Thoracic aorta (tissue), 2 donors: ENCODE measurements around the gene C2orf15. TPM values are rescaled to one million over a fixed set of nuclear protein-coding genes. Genes with fewer than 3 reads are reported as not detected.
"Not testable (repeated sequence)": the region's sequence is repeated elsewhere in the genome, so short reads cannot be mapped to it uniquely, and the experiment has no call there.

Source experiments
- ATAC-seq: fragments of 150-250 bp; one replicate; pipeline ENCODE4 v1.8.0; 2017; ENCODE audit warnings: low read depth; ENCODE audit not compliant: insufficient number of reproducible peaks, low FRiP score
- DNase-seq: peaks from one replicate; pipeline ENCODE4 v3.0.0-alpha.2; 2020; ENCODE audit warnings: low spot score
- H3K27ac ChIP-seq, 2 donors: fragments of 200-600 bp; sonication (generic); 1 replicate in 1 of 2; 2 replicates in 1 of 2; pipeline ENCODE4 v1.5.1; 2016; ENCODE audit warnings: mild to moderate bottlenecking in 2 of 2, moderate library complexity in 2 of 2
- H3K27me3 ChIP-seq: fragments of 200-600 bp; sonication (generic); replicated peaks from 2 replicates; pipeline ENCODE4 v1.6.0; 2016; ENCODE audit warnings: mild to moderate bottlenecking; ENCODE audit not compliant: insufficient read depth
- H3K36me3 ChIP-seq: fragments of 200-600 bp; sonication (generic); one replicate; pipeline ENCODE4 v1.5.1; 2016
- H3K4me1 ChIP-seq, 2 donors: fragments of 200-600 bp; sonication (generic); 1 replicate in 1 of 2; 2 replicates in 1 of 2; pipeline versions ENCODE4 v1.5.1 to v1.6.0; 2016; ENCODE audit warnings: low read depth in 2 of 2, mild to moderate bottlenecking in 1 of 2; ENCODE audit not compliant: control insufficient read depth in 1 of 2
- H3K4me3 ChIP-seq: fragments of 200-600 bp; sonication (generic); 2 replicates; pipeline ENCODE4 v1.5.1; 2016; ENCODE audit warnings: mild to moderate bottlenecking
- H3K9me3 ChIP-seq: fragments of 200-600 bp; sonication (generic); 2 replicates; pipeline ENCODE4 v1.5.1; 2016
- CTCF ChIP-seq: fragments of 200-600 bp; sonication (generic); IDR thresholded peaks from one replicate; pipeline ENCODE4 v1.5.1; 2019; ENCODE audit warnings: antibody characterized with exemption
- total RNA-seq, 2 donors: library from RNA; depleted of rRNA; stranded (reverse); fragments of >200 nt; gene quantifications; one replicate each; pipeline versions ENCODE4 v1.1.0 to v1.2.3, GENCODE V29; 2016

The C2orf15 gene
- total RNA-seq, 2 donors from 2014 or later, result 4.9 TPM; not detected in 1

GRCh38 chr2:99184811-99185210 is 43.3 kb downstream of the C2orf15 start:
- Histone ChIP-seq H3K4me3 (no peak overlapping the region), H3K27me3 (no peaks in the 10 kb centered on the region), H3K27ac (no peak overlapping the region), H3K36me3 (peaks cover 9% of the 10 kb centered on the region), H3K4me1 (peaks cover 17 to 21% of the 10 kb centered on the region in 2 donors), H3K9me3 (no peaks in the 10 kb centered on the region)
- no peak for DNase-seq
- TF ChIP-seq CTCF, result no peak
- no peak for ATAC-seq

GRCh38 chr2:99187011-99187410 is 45.5 kb downstream of the C2orf15 start:
- DNase-seq (no peak), ATAC-seq (no peak)
- H3K9me3 ChIP-seq, result no peaks in the 10 kb centered on the region
- no peak for TF ChIP-seq CTCF
- peaks cover 7 to 10% of the 10 kb centered on the region in 2 donors for H3K4me1 ChIP-seq
- H3K4me3 ChIP-seq, result no peak overlapping the region
- no peak overlapping the region for H3K27ac ChIP-seq
- no peaks in the 10 kb centered on the region for H3K27me3 ChIP-seq
- peaks cover 14% of the 10 kb centered on the region for H3K36me3 ChIP-seq

- Histone ChIP-seq H3K4me3 (no peak overlapping the region), H3K27me3 (no peaks in the 10 kb centered on the region), H3K9me3 (no peaks in the 10 kb centered on the region), H3K4me1 (no peaks in the 10 kb centered on the region), H3K27ac (no peak overlapping the region), H3K36me3 (peaks cover 23% of the 10 kb centered on the region)
- TF ChIP-seq CTCF, result no peak
- no peak for DNase-seq
- no peak for ATAC-seq
Observed at GRCh38 chr2:99188357-99188756, 46.9 kb downstream of the C2orf15 start.

- Histone ChIP-seq H3K36me3 (peaks cover 26% of the 10 kb centered on the region), H3K27me3 (no peaks in the 10 kb centered on the region), H3K4me3 (no peak overlapping the region), H3K9me3 (no peaks in the 10 kb centered on the region), H3K27ac (no peak overlapping the region), H3K4me1 (no peaks in the 10 kb centered on the region)
- DNase-seq (no peak), ATAC-seq (no peak)
- no peak for TF ChIP-seq CTCF
Observed at GRCh38 chr2:99190548-99190947, 49.0 kb downstream of the C2orf15 start.

GRCh38 chr2:99192364-99192763 is 50.9 kb downstream of the C2orf15 start:
- H3K36me3 ChIP-seq, result peaks cover 45% of the 10 kb centered on the region

GRCh38 chr2:99198103-99198841 is 56.8 kb downstream of the C2orf15 start:
- ATAC-seq (no peak), DNase-seq (no peak)
- no peak overlapping the region for H3K4me3 ChIP-seq
- no peaks in the 10 kb centered on the region for H3K4me1 ChIP-seq
- no peak overlapping the region for H3K27ac ChIP-seq
- peaks cover 31% of the 10 kb centered on the region for H3K36me3 ChIP-seq
- no peaks in the 10 kb centered on the region for H3K27me3 ChIP-seq
- no peak for TF ChIP-seq CTCF
- H3K9me3 ChIP-seq, result no peaks in the 10 kb centered on the region

More at GRCh38 chr2:99192364-99192763, 50.9 kb downstream of the C2orf15 start:
- H3K4me3 ChIP-seq, H3K27ac ChIP-seq, DNase-seq, ATAC-seq, H3K27me3 ChIP-seq, H3K4me1 ChIP-seq, H3K9me3 ChIP-seq: not testable (repeated sequence)
